ENCODE results near the gene DHRS2. TPM values are rescaled to one million over a fixed set of nuclear protein-coding genes. Genes with fewer than 3 reads are reported as not detected.
A peak's percentile ranks its signal among the peaks of the same experiment; 100 is the strongest.

Gene DHRS2
- total and polyA plus RNA-seq, 2 of the 13 experiments (the other 11 are each of a cell fraction or from before 2014, with no cell fraction given) = 1,621 to 3,021 TPM

DNA sequence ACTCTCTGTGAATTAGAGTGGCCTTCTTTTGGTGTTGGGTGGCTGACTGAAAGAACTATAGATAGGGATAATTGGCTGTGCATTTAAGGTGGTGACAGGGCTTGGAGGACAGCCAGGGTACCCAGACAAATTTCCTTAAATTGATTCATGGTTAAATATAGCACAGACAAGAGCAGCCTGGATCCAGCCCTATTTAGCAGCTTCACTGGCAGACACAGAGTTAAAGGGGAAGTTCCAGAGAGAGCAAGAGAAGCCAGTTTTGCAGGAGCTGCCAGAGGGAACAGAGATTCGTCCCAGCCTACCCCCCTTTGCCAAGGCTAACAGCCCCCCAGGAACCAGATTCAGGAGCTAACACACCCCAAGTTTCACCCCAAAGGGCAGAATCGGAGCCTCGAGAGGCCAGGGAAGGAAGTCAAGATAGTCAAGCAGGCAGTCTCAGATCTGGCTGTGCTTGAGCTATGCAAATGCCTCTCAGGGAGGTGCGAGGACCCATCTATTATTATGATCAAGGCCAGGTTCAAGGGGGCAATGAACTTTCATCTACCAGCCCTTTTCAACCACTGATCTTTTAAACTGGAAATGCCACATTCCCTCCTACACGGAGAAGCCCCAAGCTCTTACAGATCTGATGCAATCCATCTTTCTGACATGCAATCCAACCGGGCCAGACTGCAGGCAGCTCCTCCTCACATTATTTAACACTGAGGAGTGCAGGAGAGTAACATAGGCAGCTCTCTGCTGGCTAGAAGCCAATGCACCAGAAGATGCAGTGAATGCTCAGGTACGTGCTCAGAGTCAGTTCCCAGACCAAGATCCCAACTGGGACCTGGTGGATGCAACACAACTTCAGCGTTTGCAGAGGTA is 58.2 kb downstream of the DHRS2 start (continued):
- no peak for TF ChIP-seq ZNF720 (CRISPR knock-in tag; IDR thresholded peaks at IDR 0.05)
- peak; percentile 71; the same call in 1 of the 2 replicates for TF ChIP-seq ZNF430 (CRISPR knock-in tag; IDR thresholded peaks at IDR 0.05)
- peak; percentile 99 for TF ChIP-seq CEBPG (CRISPR knock-in tag; IDR thresholded peaks at IDR 0.05)
- TF ChIP-seq GFI1 (CRISPR knock-in tag; IDR thresholded peaks at IDR 0.05; ENCODE audit: borderline replicate concordance) = no peak
- peak; percentile 32; the same call in 1 of the 2 replicates for TF ChIP-seq KDM3A (CRISPR knock-in tag; IDR thresholded peaks at IDR 0.05; ENCODE audit: low read depth)
- no peak for TF ChIP-seq ZFP62 (CRISPR knock-in tag; IDR thresholded peaks at IDR 0.05)
- no peak for TF ChIP-seq GABPA (IDR thresholded peaks at IDR 0.05; ENCODE audit: low read depth, low read length)
- TF ChIP-seq GABPA (CRISPR knock-in tag; IDR thresholded peaks at IDR 0.05; ENCODE audit: low read depth) = peak; percentile 33
- TF ChIP-seq SOX6 (IDR thresholded peaks at IDR 0.05) = no peak
- TF ChIP-seq SOX6 (CRISPR knock-in tag; IDR thresholded peaks at IDR 0.05) = peak; percentile 93
- TF ChIP-seq SYNCRIP (IDR thresholded peaks at IDR 0.05; ENCODE audit: insufficient read depth, low read depth, low read length) = no peak
- no peak for TF ChIP-seq ZNF530 (CRISPR knock-in tag; IDR thresholded peaks at IDR 0.05; ENCODE audit: low read depth)
- 0 out of 2 replicates have a peak, but pooled peaks have one; percentile 12 for TF ChIP-seq MLX (CRISPR knock-in tag; IDR thresholded peaks at IDR 0.05)
- TF ChIP-seq SAFB2 (CRISPR knock-in tag; IDR thresholded peaks at IDR 0.05; ENCODE audit: borderline replicate concordance, low read depth) = no peak
- peak; percentile 46; the same call in 1 of the 2 replicates for TF ChIP-seq GABPB1 (CRISPR knock-in tag; IDR thresholded peaks at IDR 0.05)
- TF ChIP-seq NFE2L1 (CRISPR knock-in tag; IDR thresholded peaks at IDR 0.05; ENCODE audit: borderline replicate concordance) = no peak
- TF ChIP-seq TEAD3 (CRISPR knock-in tag; optimal IDR thresholded peaks at IDR 0.05; ENCODE audit: borderline replicate concordance) = peak; percentile 52
- TF ChIP-seq HMG20B (CRISPR knock-in tag; conservative IDR thresholded peaks at IDR 0.05) = no peak; the same call in 1 of the 2 replicates
- 0 out of 2 replicates have a peak, but pooled peaks have one; percentile 22 for TF ChIP-seq MYC (CRISPR knock-in tag; IDR thresholded peaks at IDR 0.05; ENCODE audit: borderline replicate concordance)
- no peak for TF ChIP-seq TRIM22 (IDR thresholded peaks at IDR 0.05)
- TF ChIP-seq TBX2 (CRISPR knock-in tag; IDR thresholded peaks at IDR 0.05; ENCODE audit: borderline replicate concordance) = peak; percentile 42; the same call in 1 of the 2 replicates
- TF ChIP-seq, protein P1, sequence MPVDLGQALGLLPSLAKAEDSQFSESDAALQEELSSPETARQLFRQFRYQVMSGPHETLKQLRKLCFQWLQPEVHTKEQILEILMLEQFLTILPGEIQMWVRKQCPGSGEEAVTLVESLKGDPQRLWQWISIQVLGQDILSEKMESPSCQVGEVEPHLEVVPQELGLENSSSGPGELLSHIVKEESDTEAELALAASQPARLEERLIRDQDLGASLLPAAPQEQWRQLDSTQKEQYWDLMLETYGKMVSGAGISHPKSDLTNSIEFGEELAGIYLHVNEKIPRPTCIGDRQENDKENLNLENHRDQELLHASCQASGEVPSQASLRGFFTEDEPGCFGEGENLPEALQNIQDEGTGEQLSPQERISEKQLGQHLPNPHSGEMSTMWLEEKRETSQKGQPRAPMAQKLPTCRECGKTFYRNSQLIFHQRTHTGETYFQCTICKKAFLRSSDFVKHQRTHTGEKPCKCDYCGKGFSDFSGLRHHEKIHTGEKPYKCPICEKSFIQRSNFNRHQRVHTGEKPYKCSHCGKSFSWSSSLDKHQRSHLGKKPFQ (CRISPR knock-in tag; IDR thresholded peaks at IDR 0.05; ENCODE audit: insufficient replicate concordance) = no peak
- TF ChIP-seq SP2 (CRISPR knock-in tag; IDR thresholded peaks at IDR 0.05) = peak; percentile 29; the same call in 1 of the 2 replicates
- no peak for TF ChIP-seq ZNF33A (CRISPR knock-in tag; IDR thresholded peaks at IDR 0.05; ENCODE audit: borderline replicate concordance)
- TF ChIP-seq GTF3A (CRISPR knock-in tag; conservative IDR thresholded peaks at IDR 0.05) = no peak
- TF ChIP-seq XBP1 (CRISPR knock-in tag; IDR thresholded peaks at IDR 0.05) = no peak
- peak; percentile 62 for TF ChIP-seq ZNF12 (CRISPR knock-in tag; IDR thresholded peaks at IDR 0.05)
- no peak for TF ChIP-seq PRMT3 (CRISPR knock-in tag; IDR thresholded peaks at IDR 0.05; ENCODE audit: borderline replicate concordance, low read depth)
- no peak; the same call in 1 of the 2 replicates for TF ChIP-seq POLR2AphosphoS5 (IDR thresholded peaks at IDR 0.05; ENCODE audit: low read depth, low read length)

All from HepG2 (cell line).